IMR-90 (cell line): ENCODE results near the gene DENND6A.

Experiments
- MAFK ChIP-seq: IDR thresholded peaks from 2 replicates; pipeline ENCODE4 v1.6.1; 2012; ENCODE audit warnings: low read depth, low read length, improper control_type of control experiment
- MAZ ChIP-seq: IDR thresholded peaks from 2 replicates; pipeline ENCODE4 v1.6.1; 2012; ENCODE audit warnings: low read depth, mild to moderate bottlenecking, low read length, improper control_type of control experiment, moderate library complexity, borderline replicate concordance
- NFE2L2 ChIP-seq: fragments of 150-350 bp; IDR thresholded peaks from 2 replicates; pipeline ENCODE4 v1.6.1; 2016; ENCODE audit warnings: low read depth, mild to moderate bottlenecking, low read length
- POLR2A ChIP-seq: IDR thresholded peaks from 2 replicates; pipeline ENCODE4 v1.6.1; 2012; ENCODE audit warnings: mild to moderate bottlenecking, low read depth, low read length
- RFX5 ChIP-seq: IDR thresholded peaks from 2 replicates; pipeline ENCODE4 v1.8.0; 2012; ENCODE audit warnings: low read depth, mild to moderate bottlenecking, low read length, moderate library complexity
- SMC3 ChIP-seq: fragments of 150-350 bp; IDR thresholded peaks from 2 replicates; pipeline ENCODE4 v1.6.1; 2016; ENCODE audit warnings: low read depth, mild to moderate bottlenecking, antibody characterized with exemption, low read length, moderate library complexity
- TF ChIP-seq, protein P1 (sequence below): conservative IDR thresholded peaks from 2 replicates; pipeline ENCODE4 v1.5.1; 2012; ENCODE audit warnings: mild to moderate bottlenecking, low read depth, low read length, improper control_type of control experiment
- TF ChIP-seq, protein P2 (sequence below): fragments of 150-350 bp; IDR thresholded peaks from 2 replicates; pipeline ENCODE4 v1.6.1; 2017; ENCODE audit warnings: mild to moderate bottlenecking, antibody characterized with exemption, low read length, low read depth

DNA sequence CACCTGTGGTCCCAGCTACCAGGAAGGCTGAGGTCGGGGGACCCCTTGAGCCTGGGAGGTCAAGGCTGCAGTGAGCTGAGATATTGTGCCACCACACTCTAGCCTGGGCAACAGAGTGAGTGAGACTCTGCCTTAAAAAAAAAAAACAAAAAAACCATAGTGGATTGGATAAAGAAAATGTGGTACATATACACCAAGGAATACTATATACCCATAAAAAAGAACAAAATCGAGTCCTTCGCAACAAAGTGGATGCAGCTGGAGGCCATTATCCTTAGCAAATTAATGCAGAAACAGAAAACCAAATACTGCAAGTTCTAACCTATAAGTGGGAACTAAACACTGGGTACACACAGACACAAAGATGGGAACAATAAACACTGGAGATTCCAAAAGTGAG lies 75.1 kb downstream of the DENND6A start:
- TF ChIP-seq POLR2A (no peak), RFX5 (no peak), SMC3 (no peak), NFE2L2 (no peak), MAZ (no peak), MAFK (no peak)
- TF ChIP-seq, protein P1, sequence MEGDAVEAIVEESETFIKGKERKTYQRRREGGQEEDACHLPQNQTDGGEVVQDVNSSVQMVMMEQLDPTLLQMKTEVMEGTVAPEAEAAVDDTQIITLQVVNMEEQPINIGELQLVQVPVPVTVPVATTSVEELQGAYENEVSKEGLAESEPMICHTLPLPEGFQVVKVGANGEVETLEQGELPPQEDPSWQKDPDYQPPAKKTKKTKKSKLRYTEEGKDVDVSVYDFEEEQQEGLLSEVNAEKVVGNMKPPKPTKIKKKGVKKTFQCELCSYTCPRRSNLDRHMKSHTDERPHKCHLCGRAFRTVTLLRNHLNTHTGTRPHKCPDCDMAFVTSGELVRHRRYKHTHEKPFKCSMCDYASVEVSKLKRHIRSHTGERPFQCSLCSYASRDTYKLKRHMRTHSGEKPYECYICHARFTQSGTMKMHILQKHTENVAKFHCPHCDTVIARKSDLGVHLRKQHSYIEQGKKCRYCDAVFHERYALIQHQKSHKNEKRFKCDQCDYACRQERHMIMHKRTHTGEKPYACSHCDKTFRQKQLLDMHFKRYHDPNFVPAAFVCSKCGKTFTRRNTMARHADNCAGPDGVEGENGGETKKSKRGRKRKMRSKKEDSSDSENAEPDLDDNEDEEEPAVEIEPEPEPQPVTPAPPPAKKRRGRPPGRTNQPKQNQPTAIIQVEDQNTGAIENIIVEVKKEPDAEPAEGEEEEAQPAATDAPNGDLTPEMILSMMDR: no peak
- TF ChIP-seq, protein P2, sequence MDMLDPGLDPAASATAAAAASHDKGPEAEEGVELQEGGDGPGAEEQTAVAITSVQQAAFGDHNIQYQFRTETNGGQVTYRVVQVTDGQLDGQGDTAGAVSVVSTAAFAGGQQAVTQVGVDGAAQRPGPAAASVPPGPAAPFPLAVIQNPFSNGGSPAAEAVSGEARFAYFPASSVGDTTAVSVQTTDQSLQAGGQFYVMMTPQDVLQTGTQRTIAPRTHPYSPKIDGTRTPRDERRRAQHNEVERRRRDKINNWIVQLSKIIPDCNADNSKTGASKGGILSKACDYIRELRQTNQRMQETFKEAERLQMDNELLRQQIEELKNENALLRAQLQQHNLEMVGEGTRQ: no peak
